GM12878 (cell line): ENCODE measurements around the gene CYP1A2.

Experiments used
- CBX5 ChIP-seq: sonication (generic); IDR thresholded peaks from 2 replicates; pipeline ENCODE4 v1.6.1; 2016; ENCODE audit warnings: low read depth, moderate library complexity, mild to moderate bottlenecking, inconsistent platforms
- CREB1 ChIP-seq: IDR thresholded peaks from 2 replicates; pipeline ENCODE4 v1.6.1; 2012; ENCODE audit warnings: low read depth, mild to moderate bottlenecking, inconsistent platforms
- EP300 ChIP-seq, 2 experiments: fragments of 150-350 bp in 1 of 2; IDR thresholded peaks; 2 replicates each; pipeline ENCODE4 v1.6.1; 2011 to 2012; ENCODE audit warnings: low read depth in 2 of 2, low read length in 2 of 2, borderline replicate concordance in 1 of 2, improper control_type of control experiment in 1 of 2, inconsistent platforms in 1 of 2; ENCODE audit not compliant: control insufficient read depth in 1 of 2
- HDAC6 ChIP-seq: fragments of 200-600 bp; sonication (generic); IDR thresholded peaks from one replicate; pipeline ENCODE4 v1.8.0; 2017; ENCODE audit warnings: antibody characterized with exemption; ENCODE audit not compliant: unreplicated experiment
- IKZF1 ChIP-seq: fragments of 450-650 bp; conservative IDR thresholded peaks from 2 replicates; pipeline ENCODE4 v1.6.1; 2017; ENCODE audit warnings: antibody characterized with exemption, mild to moderate bottlenecking
- MEF2A ChIP-seq: IDR thresholded peaks from 2 replicates; pipeline ENCODE4 v1.6.1; 2011; ENCODE audit warnings: low read depth, mild to moderate bottlenecking, low read length, moderate library complexity; ENCODE audit not compliant: insufficient read depth
- POLR2A ChIP-seq: IDR thresholded peaks from 2 replicates; pipeline ENCODE4 v1.6.1; 2011; ENCODE audit warnings: low read depth, mild to moderate bottlenecking, low read length
- RFX5 ChIP-seq: IDR thresholded peaks from 2 replicates; pipeline ENCODE4 v1.6.1; 2011; ENCODE audit warnings: low read depth, low read length, improper control_type of control experiment
- SIN3A ChIP-seq: IDR thresholded peaks from 2 replicates; pipeline ENCODE4 v1.6.1; 2012; ENCODE audit warnings: low read depth, low read length, improper control_type of control experiment
- TF ChIP-seq, protein P1 (sequence below), 3 experiments: IDR thresholded peaks in 2 of 3; conservative IDR thresholded peaks in 1 of 3; 2 replicates each; pipeline ENCODE4 v1.5.1; 2011; ENCODE audit warnings: low read depth in 3 of 3, low read length in 3 of 3, mild to moderate bottlenecking in 3 of 3, control low read depth in 2 of 3, moderate library complexity in 2 of 3, inconsistent platforms in 1 of 3, mixed read lengths in 1 of 3; ENCODE audit not compliant: control insufficient read depth in 2 of 3, insufficient read depth in 1 of 3; ENCODE audit errors: extremely low read depth in 1 of 3
- TF ChIP-seq, protein P2 (sequence below): fragments of 450-650 bp; conservative IDR thresholded peaks from 2 replicates; pipeline ENCODE4 v1.6.1; 2017; ENCODE audit warnings: mild to moderate bottlenecking, moderate library complexity
- TF ChIP-seq, protein P3 (sequence below): IDR thresholded peaks from 2 replicates; pipeline ENCODE4 v1.6.1; 2012; ENCODE audit warnings: mild to moderate bottlenecking, low read depth, low read length

DNA sequence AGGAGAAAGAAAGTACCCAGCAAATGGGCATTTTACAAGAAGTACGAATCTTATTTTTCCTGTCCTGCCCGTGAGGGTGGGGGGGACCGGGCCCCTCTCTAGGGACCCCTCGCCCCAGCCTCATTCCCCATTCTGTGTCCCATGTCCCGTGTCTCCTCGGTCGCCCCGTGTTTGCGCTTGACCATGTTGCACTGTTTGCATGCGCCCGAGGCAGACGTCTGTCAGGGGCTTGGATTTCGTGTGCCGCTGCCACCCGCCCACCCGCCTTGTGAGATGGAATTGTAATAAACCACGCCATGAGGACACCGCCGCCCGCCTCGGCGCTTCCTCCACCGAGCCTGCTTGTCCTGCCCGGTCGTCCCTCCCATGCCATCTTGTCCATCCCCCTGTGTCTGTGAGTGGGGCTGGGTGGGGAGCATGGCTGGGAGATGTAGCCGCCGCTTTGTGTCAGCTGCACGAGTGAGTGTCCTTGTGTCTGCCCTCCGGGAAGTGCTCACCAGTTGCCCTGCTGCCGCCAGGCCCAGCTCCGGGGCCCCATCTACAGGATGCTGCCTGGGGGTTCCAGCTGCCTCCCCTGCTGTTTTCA is 54.3 kb downstream of the CYP1A2 start:
- TF ChIP-seq, protein P1, sequence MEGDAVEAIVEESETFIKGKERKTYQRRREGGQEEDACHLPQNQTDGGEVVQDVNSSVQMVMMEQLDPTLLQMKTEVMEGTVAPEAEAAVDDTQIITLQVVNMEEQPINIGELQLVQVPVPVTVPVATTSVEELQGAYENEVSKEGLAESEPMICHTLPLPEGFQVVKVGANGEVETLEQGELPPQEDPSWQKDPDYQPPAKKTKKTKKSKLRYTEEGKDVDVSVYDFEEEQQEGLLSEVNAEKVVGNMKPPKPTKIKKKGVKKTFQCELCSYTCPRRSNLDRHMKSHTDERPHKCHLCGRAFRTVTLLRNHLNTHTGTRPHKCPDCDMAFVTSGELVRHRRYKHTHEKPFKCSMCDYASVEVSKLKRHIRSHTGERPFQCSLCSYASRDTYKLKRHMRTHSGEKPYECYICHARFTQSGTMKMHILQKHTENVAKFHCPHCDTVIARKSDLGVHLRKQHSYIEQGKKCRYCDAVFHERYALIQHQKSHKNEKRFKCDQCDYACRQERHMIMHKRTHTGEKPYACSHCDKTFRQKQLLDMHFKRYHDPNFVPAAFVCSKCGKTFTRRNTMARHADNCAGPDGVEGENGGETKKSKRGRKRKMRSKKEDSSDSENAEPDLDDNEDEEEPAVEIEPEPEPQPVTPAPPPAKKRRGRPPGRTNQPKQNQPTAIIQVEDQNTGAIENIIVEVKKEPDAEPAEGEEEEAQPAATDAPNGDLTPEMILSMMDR (IDR thresholded peaks at IDR 0.05 in 2 of 3, conservative IDR thresholded peaks at IDR 0.05 in 1 of 3; ENCODE audit: control insufficient read depth in 2 of 3, extremely low read depth in 1 of 3, insufficient read depth in 1 of 3, low read depth in 3 of 3, low read length in 3 of 3) = no peak
- TF ChIP-seq, protein P2, sequence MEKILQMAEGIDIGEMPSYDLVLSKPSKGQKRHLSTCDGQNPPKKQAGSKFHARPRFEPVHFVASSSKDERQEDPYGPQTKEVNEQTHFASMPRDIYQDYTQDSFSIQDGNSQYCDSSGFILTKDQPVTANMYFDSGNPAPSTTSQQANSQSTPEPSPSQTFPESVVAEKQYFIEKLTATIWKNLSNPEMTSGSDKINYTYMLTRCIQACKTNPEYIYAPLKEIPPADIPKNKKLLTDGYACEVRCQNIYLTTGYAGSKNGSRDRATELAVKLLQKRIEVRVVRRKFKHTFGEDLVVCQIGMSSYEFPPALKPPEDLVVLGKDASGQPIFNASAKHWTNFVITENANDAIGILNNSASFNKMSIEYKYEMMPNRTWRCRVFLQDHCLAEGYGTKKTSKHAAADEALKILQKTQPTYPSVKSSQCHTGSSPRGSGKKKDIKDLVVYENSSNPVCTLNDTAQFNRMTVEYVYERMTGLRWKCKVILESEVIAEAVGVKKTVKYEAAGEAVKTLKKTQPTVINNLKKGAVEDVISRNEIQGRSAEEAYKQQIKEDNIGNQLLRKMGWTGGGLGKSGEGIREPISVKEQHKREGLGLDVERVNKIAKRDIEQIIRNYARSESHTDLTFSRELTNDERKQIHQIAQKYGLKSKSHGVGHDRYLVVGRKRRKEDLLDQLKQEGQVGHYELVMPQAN = no peak
- TF ChIP-seq EP300 (IDR thresholded peaks at IDR 0.05; ENCODE audit: borderline replicate concordance in 1 of 2, control insufficient read depth in 1 of 2, low read depth in 2 of 2, low read length in 2 of 2) = no peak
- no peak for TF ChIP-seq HDAC6
- TF ChIP-seq, protein P3, sequence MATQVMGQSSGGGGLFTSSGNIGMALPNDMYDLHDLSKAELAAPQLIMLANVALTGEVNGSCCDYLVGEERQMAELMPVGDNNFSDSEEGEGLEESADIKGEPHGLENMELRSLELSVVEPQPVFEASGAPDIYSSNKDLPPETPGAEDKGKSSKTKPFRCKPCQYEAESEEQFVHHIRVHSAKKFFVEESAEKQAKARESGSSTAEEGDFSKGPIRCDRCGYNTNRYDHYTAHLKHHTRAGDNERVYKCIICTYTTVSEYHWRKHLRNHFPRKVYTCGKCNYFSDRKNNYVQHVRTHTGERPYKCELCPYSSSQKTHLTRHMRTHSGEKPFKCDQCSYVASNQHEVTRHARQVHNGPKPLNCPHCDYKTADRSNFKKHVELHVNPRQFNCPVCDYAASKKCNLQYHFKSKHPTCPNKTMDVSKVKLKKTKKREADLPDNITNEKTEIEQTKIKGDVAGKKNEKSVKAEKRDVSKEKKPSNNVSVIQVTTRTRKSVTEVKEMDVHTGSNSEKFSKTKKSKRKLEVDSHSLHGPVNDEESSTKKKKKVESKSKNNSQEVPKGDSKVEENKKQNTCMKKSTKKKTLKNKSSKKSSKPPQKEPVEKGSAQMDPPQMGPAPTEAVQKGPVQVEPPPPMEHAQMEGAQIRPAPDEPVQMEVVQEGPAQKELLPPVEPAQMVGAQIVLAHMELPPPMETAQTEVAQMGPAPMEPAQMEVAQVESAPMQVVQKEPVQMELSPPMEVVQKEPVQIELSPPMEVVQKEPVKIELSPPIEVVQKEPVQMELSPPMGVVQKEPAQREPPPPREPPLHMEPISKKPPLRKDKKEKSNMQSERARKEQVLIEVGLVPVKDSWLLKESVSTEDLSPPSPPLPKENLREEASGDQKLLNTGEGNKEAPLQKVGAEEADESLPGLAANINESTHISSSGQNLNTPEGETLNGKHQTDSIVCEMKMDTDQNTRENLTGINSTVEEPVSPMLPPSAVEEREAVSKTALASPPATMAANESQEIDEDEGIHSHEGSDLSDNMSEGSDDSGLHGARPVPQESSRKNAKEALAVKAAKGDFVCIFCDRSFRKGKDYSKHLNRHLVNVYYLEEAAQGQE = no peak
- TF ChIP-seq MEF2A = no peak
- no peak for TF ChIP-seq POLR2A
- TF ChIP-seq CREB1 = no peak
- TF ChIP-seq IKZF1 = no peak
- no peak for TF ChIP-seq SIN3A
- TF ChIP-seq CBX5 = no peak
- no peak for TF ChIP-seq RFX5
